HG03521 (cell line): ENCODE measurements around the gene NOXO1.

ENCODE experiments used
- ATAC-seq: cut with Tn5 transposase; IDR thresholded peaks from one replicate; pipeline ENCODE4 v1.9.1; 2021; ENCODE audit warnings: mild to moderate bottlenecking, moderate library complexity; ENCODE audit not compliant: unreplicated experiment

The NOXO1 gene

DNA sequence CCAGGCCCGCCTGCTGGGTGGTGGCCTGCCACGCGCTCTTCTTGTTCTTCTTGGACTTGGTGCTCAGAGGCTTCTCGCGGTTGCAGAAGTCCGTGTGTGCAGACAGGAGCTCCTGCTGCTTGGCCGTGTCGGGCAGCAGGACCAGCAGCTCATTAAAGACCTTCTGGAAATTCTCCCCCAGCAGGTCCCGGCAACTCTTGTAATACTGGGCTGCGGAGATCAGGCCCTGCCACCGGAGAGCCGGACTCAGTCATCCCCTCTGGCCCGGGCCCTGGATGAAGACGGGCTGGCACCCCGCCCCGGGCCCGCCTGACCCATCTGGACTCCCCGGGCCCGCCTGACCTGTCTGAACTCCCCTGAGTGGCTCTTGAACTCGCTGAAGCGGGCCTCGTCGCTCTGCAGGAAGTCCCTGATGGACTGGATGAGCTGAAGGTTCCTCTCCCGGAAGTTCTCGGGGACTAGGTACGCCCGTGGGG lies 17.1 kb upstream of the NOXO1 start:
- ATAC-seq = no peak

DNA sequence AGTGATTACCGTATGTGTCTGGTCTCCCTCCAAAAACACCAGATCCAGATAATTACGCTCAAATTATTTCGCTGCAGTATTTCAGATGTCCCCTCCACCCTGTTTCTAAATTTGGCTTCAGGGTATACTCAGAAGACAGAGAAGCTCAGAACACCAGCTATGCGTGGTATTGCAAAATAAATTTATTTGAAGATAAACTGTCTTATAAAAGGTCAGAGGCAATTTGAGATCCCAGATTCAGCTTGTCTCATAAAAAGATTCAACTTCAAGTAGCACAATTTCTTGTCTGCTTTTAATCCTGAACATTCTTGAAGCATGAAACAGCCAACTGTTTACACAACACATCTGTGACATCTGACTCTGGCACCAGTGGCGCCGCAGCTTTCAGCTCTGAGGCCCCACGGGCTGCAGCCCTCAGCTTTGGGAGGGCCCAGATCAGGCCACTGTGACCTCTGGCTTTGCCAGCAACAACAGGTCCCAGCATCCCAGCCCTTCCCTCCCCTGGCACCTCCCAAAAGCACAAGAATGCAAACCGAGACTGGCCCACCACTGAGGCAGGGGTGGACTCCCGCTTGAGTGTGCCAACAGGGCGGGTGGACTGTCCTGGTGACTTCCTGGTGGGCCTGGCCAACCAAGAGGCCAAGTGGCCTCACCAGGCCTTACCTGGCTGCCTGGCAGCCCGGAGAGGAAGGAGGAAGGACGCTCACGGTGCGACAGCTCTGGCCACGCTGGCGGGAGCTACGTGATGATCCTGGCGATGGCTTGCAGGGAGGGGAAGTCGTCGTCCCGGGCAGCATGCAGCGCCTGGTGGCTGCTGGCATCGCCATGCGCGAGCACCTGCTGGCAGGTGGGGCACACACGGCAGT lies 16.5 kb upstream of the NOXO1 start:
- ATAC-seq = no peak

- no peak for ATAC-seq
These were observed 12.5 kb upstream of the NOXO1 start for GRCh38 chr16:1993731-1994131.

- ATAC-seq = no peak
These were observed 11.5 kb upstream of the NOXO1 start for GRCh38 chr16:1992704-1993317.

GRCh38 chr16:1991948-1992703 lies 10.9 kb upstream of the NOXO1 start:
- peak; percentile 58 for ATAC-seq

DNA sequence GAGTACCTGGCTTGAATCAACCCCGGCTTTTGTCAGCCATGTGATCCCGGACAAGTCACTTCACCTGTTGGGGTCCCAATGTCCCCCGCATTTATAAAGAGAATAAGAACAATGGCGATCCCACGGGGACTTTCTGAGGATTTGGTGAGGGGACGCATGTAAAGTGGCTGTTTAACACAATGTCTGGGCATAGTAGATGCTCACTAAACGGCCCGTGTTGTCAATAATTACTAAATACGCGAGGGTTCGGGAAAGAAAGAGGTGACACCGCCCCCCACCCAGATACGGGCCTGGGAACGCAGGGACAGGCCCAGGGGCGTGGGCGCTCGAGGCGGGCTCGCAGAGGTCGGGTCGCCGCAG lies 10.3 kb upstream of the NOXO1 start:
- no peak for ATAC-seq

GRCh38 chr16:1991135-1991551 lies 9.9 kb upstream of the NOXO1 start:
- ATAC-seq = peak; percentile 26

- ATAC-seq = no peak
These were observed 9.3 kb upstream of the NOXO1 start for GRCh38 chr16:1990351-1991134.

- no peak for ATAC-seq
These were observed 8.8 kb upstream of the NOXO1 start for GRCh38 chr16:1990101-1990350.

- no peak for ATAC-seq
These were observed 8.2 kb upstream of the NOXO1 start, which contains the start of gene SYNGR3 for GRCh38 chr16:1989209-1990100. Gene SYNGR3, plus strand, starts transcription at chr16:1989970. Its CDS starts 133 bp downstream, at chr16:1990103.

DNA sequence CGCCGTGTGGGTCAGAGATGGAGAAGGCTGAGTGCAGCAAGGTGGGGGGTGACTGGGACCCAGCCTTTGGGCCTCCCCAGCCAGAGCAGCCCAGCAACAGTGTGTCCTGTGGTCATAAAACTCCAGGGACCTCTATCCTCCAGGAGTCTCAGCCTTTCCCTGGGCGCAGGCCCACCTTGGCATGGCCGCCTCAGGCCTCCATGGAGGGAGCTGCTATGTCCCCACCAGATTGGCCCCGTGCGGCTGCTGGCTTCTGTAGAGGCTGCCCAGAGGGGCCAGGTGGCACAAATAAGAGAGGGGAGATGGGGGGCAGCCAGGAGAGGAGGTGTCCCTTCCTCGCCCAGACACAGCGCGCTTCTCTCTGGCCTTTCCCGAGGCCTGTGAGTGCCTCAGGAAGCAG lies 5.9 kb upstream of the NOXO1 start:
- ATAC-seq = no peak

GRCh38 chr16:1985466-1986150 lies 4.3 kb upstream of the NOXO1 start:
- ATAC-seq = no peak

DNA sequence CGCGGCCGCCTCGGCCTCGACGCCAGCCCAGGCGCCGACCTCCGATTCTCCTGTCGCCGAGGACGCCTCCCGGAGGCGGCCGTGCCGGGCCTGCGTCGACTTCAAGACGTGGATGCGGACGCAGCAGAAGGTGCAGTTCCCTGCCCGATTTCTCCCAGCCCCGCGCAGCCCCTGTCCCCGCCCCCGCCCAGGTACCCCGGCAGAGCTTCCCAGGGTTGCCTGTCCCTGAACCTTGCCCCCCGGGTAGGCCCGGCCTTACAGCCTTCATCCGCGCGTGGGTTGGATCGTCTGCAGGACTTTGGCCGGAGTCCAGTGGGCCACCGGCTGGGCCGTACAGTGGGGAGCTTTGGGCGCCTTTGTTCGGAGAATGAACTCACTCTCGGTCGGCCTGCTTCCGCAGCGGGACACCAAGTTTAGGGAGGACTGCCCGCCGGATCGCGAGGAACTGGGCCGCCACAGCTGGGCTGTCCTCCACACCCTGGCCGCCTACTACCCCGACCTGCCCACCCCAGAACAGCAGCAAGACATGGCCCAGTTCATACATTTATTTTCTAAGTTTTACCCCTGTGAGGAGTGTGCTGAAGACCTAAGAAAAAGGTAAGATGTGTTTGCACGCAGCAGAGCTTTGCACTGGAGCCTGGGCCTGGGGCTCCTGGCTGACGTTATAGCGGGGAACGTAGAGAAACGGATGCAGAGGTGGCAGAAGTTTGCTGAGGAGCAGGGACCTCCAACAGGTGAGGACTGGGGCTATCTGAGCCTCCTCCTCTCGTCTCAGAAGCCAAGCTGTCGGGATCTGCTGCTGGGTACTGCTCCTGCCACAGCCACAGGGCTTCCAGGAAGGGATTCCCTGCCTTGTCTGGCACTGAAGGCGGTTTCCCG lies 3.3 kb upstream of the NOXO1 start:
- no peak for ATAC-seq

GRCh38 chr16:1983544-1984346 lies 2.5 kb upstream of the NOXO1 start, which contains the start of gene GFER:
Gene GFER, plus strand, starts transcription at chr16:1984193. Its CDS starts 26 bp downstream, at chr16:1984219.
- peak; percentile 79 for ATAC-seq

GRCh38 chr16:1982991-1983543 lies 1.8 kb upstream of the NOXO1 start:
- ATAC-seq = no peak

DNA sequence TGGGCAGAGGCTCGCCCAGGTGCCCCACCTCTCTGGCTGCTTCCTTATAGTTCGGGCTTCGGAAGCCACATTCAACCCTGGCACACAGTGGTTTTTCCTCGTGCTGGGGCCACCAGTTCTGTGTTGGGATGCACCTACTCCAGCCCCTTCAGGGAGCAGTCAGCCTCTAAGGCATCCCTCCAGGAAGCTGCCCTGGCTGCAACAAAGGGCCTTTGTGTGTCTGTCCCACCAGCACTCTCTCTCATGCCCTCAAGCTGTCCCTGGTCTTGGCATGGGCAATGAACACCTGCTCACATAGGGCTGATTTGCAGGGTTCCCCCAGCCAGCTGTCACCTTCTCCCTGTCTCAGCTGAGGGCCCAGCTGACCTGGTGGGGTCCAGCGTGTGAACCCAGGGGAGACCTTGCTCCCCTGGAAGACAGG lies 754 bp upstream of the NOXO1 start:
- no peak for ATAC-seq

DNA sequence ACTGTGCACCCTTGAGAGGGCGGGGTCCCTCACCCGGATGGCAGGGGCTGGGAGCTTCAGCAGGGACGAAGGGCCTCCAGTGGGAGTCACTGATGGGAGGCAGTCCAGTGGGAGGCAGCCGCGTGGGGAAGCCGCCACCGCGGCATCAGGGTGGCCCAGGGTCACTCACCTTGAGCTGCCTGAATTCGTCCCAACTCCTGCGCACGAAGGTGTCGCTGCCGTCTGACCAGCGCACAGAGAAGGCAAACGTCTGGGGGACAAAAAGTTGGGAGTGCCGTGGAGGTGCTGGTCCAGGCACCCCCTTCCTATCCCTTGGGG lies 540 bp downstream of the NOXO1 start:
- no peak for ATAC-seq
